SHP77 treated with DMSO at 0.1 percent for 48 hours (cell line): ENCODE results near the gene SKI.

Experiments used
- DNase-seq: peaks from one replicate; lab custom pipeline; 2025; lab: John Stamatoyannopoulos, UW

Gene SKI

DNA sequence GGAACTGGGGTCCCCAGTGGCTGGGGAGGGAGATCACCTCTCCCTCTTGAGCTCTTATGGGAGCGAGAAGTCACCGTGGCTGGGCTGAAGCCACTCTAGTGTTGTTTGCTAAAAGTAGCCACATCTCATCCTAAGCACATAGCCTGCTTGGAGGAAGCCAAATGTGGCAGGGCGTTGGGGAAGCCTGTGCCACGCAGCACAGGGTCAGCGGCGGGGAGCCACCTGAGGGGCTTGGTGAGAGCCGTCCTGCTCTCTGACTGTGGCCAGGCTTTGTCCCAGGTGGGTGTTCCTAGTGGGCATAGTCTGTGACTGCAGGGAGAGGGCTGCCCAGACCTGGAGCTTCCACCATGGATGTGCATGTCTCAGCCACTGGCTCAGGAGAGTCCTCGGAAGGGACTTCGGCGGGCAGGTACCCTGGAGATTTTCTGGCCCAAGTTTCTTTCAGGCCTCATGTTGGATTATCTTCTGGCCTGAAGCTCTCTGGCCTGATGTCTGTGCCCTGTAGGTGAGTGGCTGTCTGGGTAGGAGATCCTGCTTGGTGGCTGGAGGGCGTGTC is 124.3 kb downstream of the SKI start:
- DNase-seq: no peak

- DNase-seq: no peak
These were observed 124.9 kb downstream of the SKI start for GRCh38 chr1:2352897-2353550.

DNA sequence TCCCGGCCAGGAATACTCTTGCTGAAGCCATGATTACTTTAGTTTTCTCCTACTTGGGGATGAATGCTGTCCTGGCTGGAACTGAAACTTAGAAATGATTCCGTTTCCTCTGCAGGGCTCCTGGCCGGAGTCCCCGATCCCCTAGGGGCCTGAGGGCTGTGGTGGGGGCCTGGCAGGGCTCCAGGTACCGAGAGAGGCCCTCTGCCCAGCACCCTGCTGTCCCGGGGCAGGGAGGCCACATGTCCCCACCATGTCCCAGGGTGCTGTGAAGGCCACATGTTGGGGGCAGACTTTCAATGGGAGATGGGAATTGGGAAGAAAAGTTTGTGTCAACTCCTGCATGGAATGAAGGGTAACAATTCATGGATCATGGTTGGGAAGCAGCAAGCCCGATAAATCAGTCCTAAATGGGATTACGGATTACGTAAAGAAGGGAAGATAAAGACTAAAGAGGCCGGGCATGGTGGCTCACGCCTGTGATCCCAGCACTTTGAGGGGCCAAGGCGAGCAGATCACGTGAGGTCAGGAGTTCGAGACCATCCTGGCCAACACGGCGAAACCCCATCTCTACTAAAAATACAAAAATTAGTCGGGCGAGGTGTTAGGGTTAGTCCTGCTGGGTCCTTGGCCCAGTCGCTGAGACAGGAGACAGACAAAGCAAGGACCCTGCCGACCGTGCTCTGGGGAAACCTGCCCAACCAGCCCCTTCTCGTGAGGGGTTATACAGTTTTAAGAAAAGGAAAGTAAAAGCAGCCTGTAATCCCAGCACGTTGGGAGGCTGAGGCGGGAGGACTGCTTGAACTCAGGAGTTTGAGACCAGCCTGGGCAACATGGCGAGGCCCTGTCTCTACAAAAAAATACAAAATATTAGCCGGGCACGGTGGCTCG is 125.7 kb downstream of the SKI start:
- no peak for DNase-seq

DNA sequence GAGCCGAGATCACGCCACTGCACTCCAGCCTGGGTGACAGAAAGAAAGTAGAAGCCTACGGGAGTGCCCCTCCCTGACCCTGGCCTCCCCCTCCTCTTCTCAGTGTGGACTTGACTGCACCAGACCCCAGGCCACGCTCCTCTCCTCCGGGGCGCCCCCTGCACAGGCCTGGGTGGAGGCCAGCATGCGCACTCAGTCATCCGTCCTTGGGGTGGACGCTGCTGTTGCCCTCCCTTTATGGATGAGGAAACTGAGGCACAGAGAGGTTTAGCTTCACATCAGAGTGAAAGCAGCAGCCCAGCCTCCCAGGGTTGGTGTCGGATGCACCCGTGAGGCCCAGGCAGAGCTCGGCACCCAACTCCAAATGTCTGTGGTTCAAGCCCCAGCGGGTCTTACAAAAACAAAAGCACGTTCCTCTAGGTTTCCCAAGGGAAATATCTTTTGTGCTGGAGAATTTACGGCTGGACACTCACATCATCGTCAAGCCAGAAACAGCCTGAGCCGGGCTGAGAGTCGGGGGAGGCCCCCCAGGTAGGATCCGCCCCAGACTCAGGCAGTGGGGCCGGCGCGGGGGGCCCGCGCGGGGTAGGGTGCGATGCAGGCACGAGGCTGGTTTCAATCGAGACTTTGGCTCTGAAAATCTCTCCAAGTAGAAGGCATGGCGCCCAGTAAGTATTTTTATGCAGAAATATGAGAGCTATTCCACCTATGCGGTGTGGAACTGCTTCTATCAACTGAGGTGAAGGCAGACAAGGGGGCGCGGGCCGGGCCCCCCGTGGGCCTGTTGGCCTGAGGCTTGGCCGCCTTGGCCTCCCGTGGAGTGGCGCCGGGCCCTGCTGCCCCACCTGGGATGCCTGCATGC is 126.6 kb downstream of the SKI start:
- no peak for DNase-seq

GRCh38 chr1:2355373-2356261 is 127.5 kb downstream of the SKI start:
- DNase-seq: no peak

- no peak for DNase-seq
These were observed 128.3 kb downstream of the SKI start for GRCh38 chr1:2356401-2356800.

DNA sequence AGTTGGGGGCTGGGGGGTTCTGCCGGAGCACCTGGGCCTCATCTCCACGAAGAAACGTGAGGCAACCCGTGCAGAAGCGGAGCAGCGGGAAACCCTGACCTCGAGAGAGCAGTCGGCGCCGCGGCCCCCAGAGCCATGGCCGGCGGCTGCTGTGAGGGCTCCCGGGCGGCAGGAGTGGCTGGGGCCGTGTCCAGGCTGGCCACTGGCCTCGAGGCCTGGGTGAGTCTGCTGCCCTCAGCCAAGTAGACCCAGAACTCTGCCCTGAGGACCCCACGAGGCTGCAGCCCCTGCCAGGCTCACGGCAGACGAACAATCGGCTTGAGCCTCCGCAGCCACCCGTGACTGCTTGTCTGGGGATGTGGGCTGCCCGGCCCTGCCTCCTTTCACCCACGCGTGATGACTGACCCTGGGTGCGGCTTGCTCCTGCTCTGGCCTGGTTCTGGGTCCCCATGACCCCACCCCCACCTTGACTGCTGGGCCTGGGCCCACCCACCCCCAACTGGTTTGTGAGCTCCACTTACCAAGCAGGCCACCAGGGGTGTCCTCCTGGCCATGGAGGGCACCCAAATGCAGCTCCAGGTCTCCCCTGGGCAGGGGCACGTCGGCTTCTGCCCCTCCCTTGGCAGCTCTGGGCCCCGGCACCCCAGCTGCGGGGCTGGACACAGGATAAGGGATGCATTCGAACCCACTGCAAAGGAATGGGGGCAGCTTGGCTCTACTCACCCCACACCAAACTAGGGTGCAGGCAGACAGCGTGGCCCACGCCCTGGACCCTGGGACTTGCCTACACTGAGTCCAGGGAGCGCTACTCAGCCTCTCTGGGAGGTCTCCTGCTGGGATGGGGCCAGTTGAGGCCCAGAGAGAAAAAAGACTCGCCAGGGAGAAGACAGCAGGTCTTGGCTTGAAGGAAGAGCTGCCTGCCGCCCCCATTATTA is 129.1 kb downstream of the SKI start:
- DNase-seq: no peak

GRCh38 chr1:2358072-2358471 is 130.0 kb downstream of the SKI start:
- DNase-seq: no peak

DNA sequence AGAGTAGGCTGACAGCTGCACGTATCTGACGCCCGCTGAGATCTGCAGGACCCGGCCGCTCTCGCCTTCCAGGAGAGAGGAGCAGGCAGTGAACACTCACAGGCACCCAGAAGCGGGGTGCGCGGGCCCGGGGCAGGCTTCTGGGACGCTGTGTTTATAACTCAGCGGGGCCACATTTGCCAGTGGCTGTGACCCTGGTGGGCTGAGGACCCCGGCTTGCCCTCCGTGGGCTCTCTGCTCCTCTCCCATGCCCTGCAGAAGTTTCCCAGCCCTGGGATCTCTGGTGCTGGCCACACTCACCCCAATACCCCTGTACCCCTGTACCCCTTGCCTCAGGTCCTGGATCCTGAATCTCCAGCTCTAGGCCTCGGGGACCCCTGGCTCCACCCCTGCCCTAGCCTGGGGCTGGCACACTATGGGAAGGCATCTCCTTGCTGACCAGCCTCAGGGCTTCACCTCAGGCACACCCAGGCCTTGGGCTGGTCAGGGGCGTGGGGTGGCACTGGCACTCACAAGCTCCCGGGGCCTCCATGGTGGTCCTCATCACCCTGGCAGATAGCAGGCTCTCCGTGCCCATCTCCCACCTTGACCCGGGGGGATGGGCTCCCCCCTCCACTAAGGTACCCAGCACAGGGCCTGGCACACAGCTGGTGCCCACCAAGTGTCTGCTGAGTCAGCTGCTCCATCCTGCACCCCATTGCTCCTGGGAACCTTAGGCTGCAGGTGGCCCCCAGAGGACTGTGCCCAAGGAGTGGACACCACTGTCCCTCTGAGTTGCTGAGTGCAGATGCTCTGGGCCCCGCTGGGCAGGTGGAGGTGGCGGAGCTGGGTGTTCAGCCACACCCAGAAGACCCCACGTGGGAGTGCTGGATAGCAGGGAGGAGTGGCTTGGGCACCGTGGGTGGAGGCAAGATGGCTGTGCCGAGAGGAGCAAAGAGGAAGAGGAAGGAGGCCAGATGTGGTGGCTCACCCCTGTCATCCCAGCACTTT is 130.8 kb downstream of the SKI start:
- DNase-seq: no peak
